GM12878 (cell line): ENCODE data around the gene MAGEB17. TPM values are rescaled to one million over a fixed set of nuclear protein-coding genes. Genes with fewer than 3 reads are reported as not detected.

ENCODE experiments used
- ATAC-seq: fragments of 200-7000 bp; cut with Tn5 transposase; 3 replicates; pipeline ENCODE4 v1.9.1; 2020; ENCODE audit warnings: mild to moderate bottlenecking, moderate library complexity
- BruUV-seq: library from RNA; stranded (reverse); fragments of 400-500 nt; replicated peaks from 2 replicates; lab custom pipeline; 2021; lab: Mats Ljungman, UMichigan
- CTCF ChIA-PET: fragments of 300-600 bp; sonication (Branson Sonifier 250); formaldehyde crosslinking; extraction: SDS; loops from one replicate; lab custom pipeline; 2021; ENCODE audit warnings: inconsistent platforms; lab: Yijun Ruan, JAX
- POLR2A ChIA-PET: fragments of 350-600 bp; formaldehyde crosslinking; extraction: SDS; loops from one replicate; lab custom pipeline; 2021; ENCODE audit warnings: inconsistent platforms; lab: Charles Lee
- RAD21 ChIA-PET: fragments of 300-600 bp; sonication (Branson Sonifier 250); formaldehyde crosslinking; loops from one replicate; lab custom pipeline; 2023; ENCODE audit warnings: antibody characterized with exemption; ENCODE audit not compliant: unreplicated experiment; lab: Charles Lee
- SMC1A ChIA-PET: fragments of 300-600 bp; sonication (Branson Sonifier 250); formaldehyde crosslinking; loops from one replicate; lab custom pipeline; 2023; ENCODE audit not compliant: unreplicated experiment, uncharacterized antibody; lab: Charles Lee
- DNase-seq: peaks from one replicate; pipeline ENCODE4 v3.0.0-alpha.2; 2011; ENCODE audit warnings: low read depth, low spot score
- FAIRE-seq: peaks from 3 replicates; lab custom pipeline; 2011; peaks lifted over from hg19 to GRCh38; lab: Jason Lieb, UNC
- H2AFZ ChIP-seq: 2 replicates; pipeline ENCODE4 v1.6.0; 2011; ENCODE audit warnings: low read depth, low read length, control low read depth; ENCODE audit not compliant: control insufficient read depth
- H3K27ac ChIP-seq: 2 replicates; pipeline ENCODE4 v1.5.1; 2011; ENCODE audit warnings: control low read depth; ENCODE audit not compliant: control insufficient read depth, insufficient read depth
- H3K27me3 ChIP-seq, 2 experiments: replicated peaks in 1 of 2; 2 replicates each; pipeline versions ENCODE4 v1.6.0 to v1.6.1; 2011; ENCODE audit warnings: low read length in 1 of 2; ENCODE audit not compliant: control insufficient read depth in 2 of 2, insufficient read depth in 2 of 2
- H3K36me3 ChIP-seq, 2 experiments: 2 replicates each; pipeline ENCODE4 v1.5.1; 2011; ENCODE audit warnings: low read length in 1 of 2; ENCODE audit not compliant: control insufficient read depth in 2 of 2, insufficient read depth in 2 of 2
- H3K4me1 ChIP-seq: 2 replicates; pipeline ENCODE4 v1.6.1; 2011; ENCODE audit warnings: mild to moderate bottlenecking, low read length, moderate library complexity, mixed read lengths; ENCODE audit not compliant: control insufficient read depth, insufficient read depth
- H3K4me2 ChIP-seq: 2 replicates; pipeline ENCODE4 v1.6.0; 2011; ENCODE audit warnings: control low read depth; ENCODE audit not compliant: control insufficient read depth, insufficient read depth
- H3K4me3 ChIP-seq: fragments of 200-600 bp; sonication (generic); 2 replicates; pipeline ENCODE4 v1.5.1; 2016
- H3K79me2 ChIP-seq: 2 replicates; pipeline ENCODE4 v1.6.0; 2011; ENCODE audit warnings: low read length; ENCODE audit not compliant: control insufficient read depth, insufficient read depth
- H3K9ac ChIP-seq: 2 replicates; pipeline ENCODE4 v1.8.0; 2011; ENCODE audit warnings: low read length, control low read depth, mixed read lengths; ENCODE audit not compliant: control insufficient read depth, insufficient read depth
- H3K9me3 ChIP-seq: replicated peaks from 3 replicates; pipeline ENCODE4 v1.5.1; 2011; ENCODE audit warnings: mild to moderate bottlenecking, low read length; ENCODE audit not compliant: control insufficient read depth, insufficient read depth
- H4K20me1 ChIP-seq: 2 replicates; pipeline ENCODE4 v1.6.0; 2011; ENCODE audit not compliant: control insufficient read depth, insufficient read depth
- BCL11A ChIP-seq: IDR thresholded peaks from 2 replicates; pipeline ENCODE4 v1.6.1; 2011; ENCODE audit warnings: low read depth, low read length
- EZH2 ChIP-seq: IDR thresholded peaks from 2 replicates; pipeline ENCODE4 v1.6.1; 2012; ENCODE audit warnings: low read depth, mild to moderate bottlenecking, control low read depth, inconsistent platforms, low read length, borderline replicate concordance; ENCODE audit not compliant: control insufficient read depth
- FOXM1 ChIP-seq: IDR thresholded peaks from 2 replicates; pipeline ENCODE4 v1.6.1; 2012; ENCODE audit warnings: low read depth, mild to moderate bottlenecking, inconsistent platforms, low read length, moderate library complexity
- GATAD2B ChIP-seq: fragments of 450-650 bp; conservative IDR thresholded peaks from 2 replicates; pipeline ENCODE4 v1.6.1; 2017; ENCODE audit warnings: low read depth, mild to moderate bottlenecking, moderate library complexity
- HCFC1 ChIP-seq: fragments of 150-350 bp; IDR thresholded peaks from 2 replicates; pipeline ENCODE4 v1.6.1; 2014; ENCODE audit warnings: low read length
- JUNB ChIP-seq: IDR thresholded peaks from 2 replicates; pipeline ENCODE4 v1.6.1; 2016; ENCODE audit warnings: antibody characterized with exemption, mild to moderate bottlenecking
- MEF2A ChIP-seq: IDR thresholded peaks from 2 replicates; pipeline ENCODE4 v1.6.1; 2011; ENCODE audit warnings: low read depth, mild to moderate bottlenecking, low read length, moderate library complexity; ENCODE audit not compliant: insufficient read depth
- PML ChIP-seq: IDR thresholded peaks from 2 replicates; pipeline ENCODE4 v1.6.1; 2012; ENCODE audit warnings: low read length, inconsistent platforms
- POU2F2 ChIP-seq: IDR thresholded peaks from 3 replicates; pipeline ENCODE4 v1.6.1; 2011; ENCODE audit warnings: low read depth, mild to moderate bottlenecking, low read length, borderline replicate concordance
- SIN3A ChIP-seq: IDR thresholded peaks from 2 replicates; pipeline ENCODE4 v1.6.1; 2012; ENCODE audit warnings: low read depth, low read length, improper control_type of control experiment
- SMAD1 ChIP-seq: fragments of 450-650 bp; IDR thresholded peaks from 2 replicates; pipeline ENCODE4 v1.6.1; 2018; ENCODE audit warnings: mild to moderate bottlenecking, low read depth; ENCODE audit not compliant: partially characterized antibody
- SRF ChIP-seq, 2 experiments: IDR thresholded peaks; 2 replicates each; pipeline ENCODE4 v1.6.1; 2011; ENCODE audit warnings: low read depth in 2 of 2, low read length in 2 of 2, mild to moderate bottlenecking in 1 of 2, moderate library complexity in 1 of 2
- STAT1 ChIP-seq: fragments of 450-650 bp; conservative IDR thresholded peaks from 2 replicates; pipeline ENCODE4 v1.6.1; 2014; ENCODE audit warnings: antibody characterized with exemption, mild to moderate bottlenecking
- TBL1XR1 ChIP-seq: IDR thresholded peaks from 2 replicates; pipeline ENCODE4 v1.6.1; 2012; ENCODE audit warnings: low read depth, low read length, improper control_type of control experiment
- WRNIP1 ChIP-seq: IDR thresholded peaks from 2 replicates; pipeline ENCODE4 v1.6.1; 2011; ENCODE audit warnings: low read depth, low read length, improper control_type of control experiment, borderline replicate concordance
- YBX1 ChIP-seq: fragments of 450-650 bp; IDR thresholded peaks from 2 replicates; pipeline ENCODE4 v1.6.1; 2016; ENCODE audit warnings: antibody characterized with exemption
- ZSCAN29 ChIP-seq: fragments of 450-650 bp; IDR thresholded peaks from 2 replicates; pipeline ENCODE4 v1.6.1; 2017; ENCODE audit warnings: mild to moderate bottlenecking, moderate library complexity
- WGBS: methylation state at CpG from one replicate; pipeline ENCODE4 v1.1.6; 2016; ENCODE audit warnings: low lambda C conversion rate; ENCODE audit not compliant: insufficient replicate concordance, insufficient coverage; ENCODE audit errors: missing lambda C conversion rate; 5-methylcytosine and 5-hydroxymethylcytosine counted together
- in situ Hi-C: fragments of 300-500 bp; cut with MboI; formaldehyde crosslinking; loops from 9 replicates; pipeline ENCODE4 v1.14.3; 2018; ENCODE audit warnings: mixed read lengths
- intact Hi-C: fragments of 100-400 bp; cut with micrococcal nuclease; formaldehyde crosslinking; loops from one replicate; pipeline ENCODE4 v1.14.2; 2022; ENCODE audit not compliant: unreplicated experiment
- polyA plus RNA-seq, 11 experiments: library from polyadenylated mRNA; depleted of rRNA in 4 of 11; unstranded in 6 of 11; stranded (reverse) in 5 of 11; fragments of >200 nt; fragmentation: Nextera tagmentation in 4 of 11; fragmentation: Illumina TruSeq in 1 of 11; extraction: Ambion mirVana in 4 of 11; extraction: Trizol in 1 of 11; gene quantifications; 1 replicate in 1 of 11; 2 replicates in 10 of 11; pipeline versions ENCODE4 v1.2.1 to v1.2.3, GENCODE V29; 2011 to 2016; ENCODE audit warnings: inconsistent platforms in 2 of 11, missing spikeins in 2 of 11, low read depth in 1 of 11
- total RNA-seq, 4 experiments: library from RNA; depleted of rRNA in 3 of 4; stranded (reverse); fragments of >200 nt in 3 of 4; fragmentation: Illumina TruSeq in 1 of 4; extraction: Trizol in 1 of 4; gene quantifications; 2 replicates each; pipeline versions ENCODE4 v1.2.1 to v1.2.3, GENCODE V29; 2013 to 2021
- TF ChIP-seq, protein P1 (sequence below): fragments of 150-350 bp; IDR thresholded peaks from 2 replicates; pipeline ENCODE4 v1.6.1; 2014; ENCODE audit warnings: mild to moderate bottlenecking, low read depth, low read length

The MAGEB17 gene
- total and polyA plus RNA-seq, 10 of the 15 experiments (the other 5 are each of a cell fraction or from before 2014, with no cell fraction given), result 0.05 to 0.21 TPM; not detected in 8

DNA sequence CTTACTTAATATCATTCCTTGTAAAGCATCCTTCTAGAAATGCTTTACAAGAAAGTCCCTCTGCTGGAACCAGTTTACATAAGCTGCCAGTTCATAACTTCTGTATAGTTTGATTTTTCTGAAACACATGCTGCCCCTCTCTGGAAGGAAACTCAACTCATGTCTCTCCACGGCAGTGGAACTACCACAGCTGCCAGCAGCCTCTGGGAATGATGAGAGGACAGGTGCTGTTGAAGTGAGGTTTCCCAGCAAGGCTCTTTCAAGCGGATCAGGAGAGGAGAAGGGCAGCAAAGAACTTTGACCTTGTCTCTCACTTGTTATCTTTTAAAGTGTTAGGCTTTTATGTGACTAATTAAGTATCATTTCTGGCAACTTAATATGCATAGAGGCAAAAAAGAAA lies 36.6 kb upstream of the MAGEB17 start:
- ChIA-PET POLR2A (no interaction called here), CTCF (interaction anchor here (1.1 kb wide), 1 partner anchor 11 kb away, joined by 3 read pairs; no protein-coding TSS in a partner anchor), RAD21 (no interaction called here), SMC1A (interaction anchor here (1.1 kb wide), 1 partner anchor 8 kb away, joined by 4 read pairs; the partner anchor contains the start of gene GRPR)
- FAIRE-seq (no peak), ATAC-seq (no peak), DNase-seq (no peak)
- BruUV-seq, result no TSS peak
- Histone ChIP-seq H3K9me3 (no peaks in the 10 kb centered on the region; the same call in 2 of the 3 replicates), H3K27ac (no peak overlapping the region), H3K9ac (no peak overlapping the region), H3K4me1 (no peaks in the 10 kb centered on the region), H4K20me1 (no peaks in the 10 kb centered on the region), H3K79me2 (no peaks in the 10 kb centered on the region), H3K4me2 (no peak overlapping the region), H3K36me3 (no peaks in the 10 kb centered on the region), H3K27me3 (no peaks in the 10 kb centered on the region; a peak in 2 of 4 replicates), H3K4me3 (no peak overlapping the region), H2AFZ (no peak overlapping the region)
- intact Hi-C loops (no loop called here), in situ Hi-C loops (no loop called here)
- WGBS, result 12% methylated on average over 2 of the region's 2 CpGs
- TF ChIP-seq TBL1XR1, result no peak
- TF ChIP-seq MEF2A, result no peak
- TF ChIP-seq EZH2, result no peak
- no peak for TF ChIP-seq HCFC1
- TF ChIP-seq PML, result no peak
- TF ChIP-seq FOXM1, result no peak
- TF ChIP-seq JUNB, result no peak
- TF ChIP-seq STAT1, result no peak

DNA sequence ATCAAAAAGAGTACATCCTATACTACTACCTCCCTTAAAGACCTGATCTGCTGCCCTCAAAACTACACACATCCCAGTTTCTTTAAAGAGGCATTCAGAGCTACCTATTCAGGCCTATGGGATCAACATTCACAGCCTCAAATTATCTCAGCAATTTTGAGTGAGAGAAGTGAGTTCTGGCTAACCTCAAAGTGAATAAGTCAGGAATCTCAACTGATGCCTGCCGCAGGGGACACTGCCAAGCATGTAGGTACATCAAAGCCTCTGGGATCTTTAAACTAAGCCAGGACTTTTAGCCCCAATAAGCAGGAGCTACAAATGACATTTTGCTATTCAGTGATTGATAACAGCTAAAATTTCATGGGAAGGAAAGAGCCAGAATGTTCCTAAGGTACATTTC lies 32.3 kb upstream of the MAGEB17 start:
- Histone ChIP-seq H3K4me3 (no peak overlapping the region), H3K4me2 (no peak overlapping the region), H3K27me3 (no peaks in the 10 kb centered on the region; a peak in 2 of 4 replicates), H4K20me1 (no peaks in the 10 kb centered on the region), H3K4me1 (peaks cover 3% of the 10 kb centered on the region), H3K9me3 (no peaks in the 10 kb centered on the region; the same call in 2 of the 3 replicates), H3K36me3 (no peaks in the 10 kb centered on the region), H3K79me2 (no peaks in the 10 kb centered on the region), H2AFZ (no peak overlapping the region), H3K9ac (no peak overlapping the region), H3K27ac (no peak overlapping the region)
- in situ Hi-C loops, result no loop called here
- DNase-seq (no peak), FAIRE-seq (no peak), ATAC-seq (no peak)
- 65% methylated on average over 1 of the region's 1 CpG for WGBS
- ChIA-PET SMC1A (interaction anchor here (0.6 to 6.5 kb wide), 5 partner anchors 9 to 289 kb away, joined by 3 to 42 read pairs (median 4); partner anchors contain the start of gene GRPR), POLR2A (no interaction called here), CTCF (interaction anchor here (1.2 to 6.2 kb wide), 5 partner anchors 11 to 375 kb away, joined by 3 to 118 read pairs (median 5); partner anchors contain the start of gene GRPR), RAD21 (interaction anchor here (0.8 to 1.2 kb wide), 4 partner anchors 9 to 286 kb away, joined by 3 to 4 read pairs (median 3); no protein-coding TSS in a partner anchor)
- no TSS peak for BruUV-seq
- intact Hi-C loops, result loop anchor here (5.0 kb wide), 3 partner anchors 77 to 373 kb away; partner anchors contain the start of gene AP1S2
- TF ChIP-seq WRNIP1, result no peak
- no peak for TF ChIP-seq ZSCAN29
- TF ChIP-seq POU2F2, result no peak
- no peak for TF ChIP-seq YBX1
- no peak for TF ChIP-seq SRF (IDR thresholded peaks at IDR 0.05; ENCODE audit: low read depth in 2 of 2, low read length in 2 of 2)
- TF ChIP-seq, protein P1, sequence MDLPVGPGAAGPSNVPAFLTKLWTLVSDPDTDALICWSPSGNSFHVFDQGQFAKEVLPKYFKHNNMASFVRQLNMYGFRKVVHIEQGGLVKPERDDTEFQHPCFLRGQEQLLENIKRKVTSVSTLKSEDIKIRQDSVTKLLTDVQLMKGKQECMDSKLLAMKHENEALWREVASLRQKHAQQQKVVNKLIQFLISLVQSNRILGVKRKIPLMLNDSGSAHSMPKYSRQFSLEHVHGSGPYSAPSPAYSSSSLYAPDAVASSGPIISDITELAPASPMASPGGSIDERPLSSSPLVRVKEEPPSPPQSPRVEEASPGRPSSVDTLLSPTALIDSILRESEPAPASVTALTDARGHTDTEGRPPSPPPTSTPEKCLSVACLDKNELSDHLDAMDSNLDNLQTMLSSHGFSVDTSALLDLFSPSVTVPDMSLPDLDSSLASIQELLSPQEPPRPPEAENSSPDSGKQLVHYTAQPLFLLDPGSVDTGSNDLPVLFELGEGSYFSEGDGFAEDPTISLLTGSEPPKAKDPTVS, result no peak
- no peak for TF ChIP-seq SIN3A
- TF ChIP-seq GATAD2B, result no peak
- no peak for TF ChIP-seq BCL11A
- TF ChIP-seq SMAD1, result no peak
